Measurements from ENCODE around the gene FAM170B.

The FAM170B gene

DNA sequence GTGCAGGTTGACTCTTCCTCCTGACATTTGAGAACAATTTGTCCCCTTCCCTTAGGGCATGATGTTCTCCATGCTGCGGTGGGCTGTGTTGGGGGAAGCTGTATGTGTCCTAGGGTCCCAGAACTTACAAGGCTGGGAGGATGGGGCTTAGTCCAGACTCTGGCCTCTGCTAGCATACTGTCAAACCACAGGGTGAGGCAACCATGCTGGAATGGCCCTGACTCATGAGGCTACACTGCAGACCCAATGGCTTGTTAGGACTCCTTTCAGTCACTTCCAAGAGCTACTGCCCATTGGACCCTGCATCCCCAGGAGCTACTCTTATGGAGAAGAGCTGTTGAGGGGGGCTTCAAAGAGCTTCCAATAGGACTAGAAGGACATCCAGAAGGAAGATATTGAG, 20.1 kb upstream of the FAM170B start:
- in situ Hi-C loops (cut with MboI; ENCODE audit: low sequenced_read_pairs) = no loop called here

DNA sequence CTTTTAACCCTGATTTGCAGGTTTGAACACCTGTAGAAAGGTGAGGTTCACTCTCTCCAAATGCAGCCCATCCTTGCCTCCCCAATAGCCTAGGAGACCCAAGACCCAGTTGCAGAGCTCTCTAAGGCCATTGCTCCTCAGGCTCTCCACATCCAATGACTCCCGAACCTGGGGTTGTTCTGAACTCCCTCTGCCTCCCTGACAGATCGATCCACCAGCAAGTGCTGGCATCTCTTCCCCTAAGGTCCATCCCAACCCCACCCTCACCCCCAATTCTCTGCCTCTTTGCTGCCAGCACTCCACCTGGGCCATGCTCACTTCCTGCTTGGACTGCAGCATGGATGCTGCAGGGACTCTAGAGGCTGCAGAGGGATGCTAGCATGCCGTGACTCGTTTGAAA, 19.3 kb upstream of the FAM170B start:
- in situ Hi-C loops (cut with MboI; ENCODE audit: low sequenced_read_pairs) = no loop called here

DNA sequence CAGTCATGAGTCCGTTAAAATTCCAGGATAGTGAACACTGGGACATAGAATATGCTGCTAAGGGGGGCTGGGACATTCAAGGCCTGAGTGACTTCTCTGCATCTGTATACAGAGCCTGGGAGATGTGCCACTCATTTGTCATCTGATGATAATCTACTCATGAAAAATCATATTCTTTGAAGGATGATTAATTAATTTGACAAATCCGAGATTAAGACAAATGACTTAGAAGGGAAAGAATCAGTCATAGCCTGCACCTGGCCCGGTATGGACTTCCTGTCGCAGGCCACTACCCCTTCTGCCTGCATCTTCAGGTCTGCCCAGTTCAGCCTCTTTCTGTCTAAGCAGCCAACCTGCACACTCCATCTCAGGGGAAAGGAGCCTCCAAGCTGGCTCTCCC, 18.8 kb upstream of the FAM170B start:
- in situ Hi-C loops (cut with MboI; ENCODE audit: low sequenced_read_pairs) = no loop called here

DNA sequence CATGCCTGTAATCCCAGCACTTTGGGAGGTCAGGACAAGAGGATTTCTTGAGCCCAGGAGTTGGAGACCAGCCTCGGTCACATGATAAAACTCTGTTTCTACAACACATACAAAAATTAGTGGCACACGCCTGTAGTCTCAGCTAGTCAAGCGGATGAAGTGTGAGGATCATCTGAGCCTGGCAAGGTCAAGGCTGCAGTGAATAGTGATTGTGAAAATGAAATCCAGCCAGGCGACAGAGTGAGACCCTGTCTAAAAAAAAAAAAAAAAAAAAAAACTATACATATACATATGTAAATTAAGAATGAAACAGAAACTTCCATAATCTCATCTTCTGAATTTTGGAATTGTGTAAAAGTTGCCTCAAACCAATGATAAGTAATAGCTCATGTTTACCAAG, 18.2 kb upstream of the FAM170B start:
- in situ Hi-C loops (cut with MboI; ENCODE audit: low sequenced_read_pairs) = no loop called here

DNA sequence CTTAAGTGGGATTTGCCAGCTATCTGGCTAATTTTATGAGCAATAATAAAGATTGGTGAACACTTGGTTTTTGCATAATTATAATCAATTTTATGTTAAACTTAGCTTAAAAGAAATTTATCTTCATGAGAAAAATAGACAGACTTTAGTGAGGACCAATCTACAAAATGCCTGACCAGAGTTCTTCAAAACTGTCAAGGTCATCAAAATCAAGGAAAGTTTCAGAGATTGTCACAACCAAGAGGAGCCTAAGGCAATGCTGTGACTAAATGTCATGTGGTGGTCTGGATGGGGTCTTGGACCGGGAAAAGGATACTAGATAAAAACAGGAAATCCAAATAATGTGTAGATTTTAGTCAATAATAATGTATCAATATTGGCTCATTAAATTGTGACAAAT, 17.7 kb upstream of the FAM170B start:
- in situ Hi-C loops (cut with MboI; ENCODE audit: low sequenced_read_pairs) = no loop called here

DNA sequence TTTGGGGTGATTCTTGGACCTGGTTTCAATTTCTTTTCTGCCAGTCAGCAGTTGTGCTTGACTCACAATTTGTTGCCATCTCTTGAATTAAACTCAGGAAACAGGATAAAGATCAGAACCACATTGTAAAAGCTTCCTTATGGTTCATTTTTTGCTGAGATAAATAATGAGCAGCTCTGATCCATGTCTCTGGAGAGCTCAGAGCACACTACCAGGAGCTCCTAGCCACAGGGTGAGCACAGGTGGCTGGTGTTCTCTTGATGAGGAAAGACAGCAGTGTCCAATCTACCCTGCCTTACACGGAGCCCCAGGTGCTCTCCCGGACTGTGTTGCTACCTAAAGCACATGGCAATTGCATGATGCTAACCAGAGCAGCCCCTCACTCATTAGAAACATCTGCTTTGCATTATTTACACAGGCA, 17.2 kb upstream of the FAM170B start:
- in situ Hi-C loops (cut with MboI; ENCODE audit: low sequenced_read_pairs) = no loop called here

DNA sequence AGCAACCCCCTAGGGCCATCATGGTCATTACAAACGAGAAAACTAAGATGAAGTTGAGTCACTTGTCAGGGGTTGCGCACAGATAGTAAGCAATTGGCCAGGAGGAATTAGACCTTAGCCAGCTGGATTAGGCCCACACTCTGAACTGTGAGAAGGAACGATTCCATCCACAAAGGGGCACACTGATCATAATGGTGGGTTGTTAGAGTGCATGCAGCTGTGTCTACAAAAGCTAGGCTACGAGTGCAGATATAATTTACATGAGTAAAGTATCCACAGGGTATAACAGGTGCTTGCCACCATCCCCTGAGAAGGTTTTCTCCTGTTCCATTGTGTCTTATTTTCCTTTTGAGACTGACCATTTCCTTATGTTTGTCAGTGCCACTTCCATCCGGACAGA, 16.6 kb upstream of the FAM170B start:
- in situ Hi-C loops (cut with MboI; ENCODE audit: low sequenced_read_pairs) = no loop called here

DNA sequence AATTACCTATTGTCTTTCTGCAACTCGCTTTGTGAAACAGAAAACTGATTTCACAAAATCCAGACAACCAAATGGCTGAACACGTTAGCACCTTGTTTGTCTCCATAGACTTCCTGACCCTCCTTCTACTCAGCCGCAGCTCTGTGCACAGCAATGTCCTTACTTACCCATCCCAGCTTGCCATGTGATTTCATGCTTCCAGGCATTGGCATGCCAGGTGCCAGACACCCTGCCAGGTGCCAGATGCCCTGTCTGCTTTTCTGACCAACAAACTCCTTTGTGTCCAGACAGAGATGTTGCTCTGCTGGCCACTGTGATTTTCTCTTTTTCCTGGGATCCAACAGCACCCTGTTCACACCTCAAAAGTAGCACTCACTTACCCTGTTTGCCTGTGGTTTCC, 16.1 kb upstream of the FAM170B start:
- in situ Hi-C loops (cut with MboI; ENCODE audit: low sequenced_read_pairs) = no loop called here

DNA sequence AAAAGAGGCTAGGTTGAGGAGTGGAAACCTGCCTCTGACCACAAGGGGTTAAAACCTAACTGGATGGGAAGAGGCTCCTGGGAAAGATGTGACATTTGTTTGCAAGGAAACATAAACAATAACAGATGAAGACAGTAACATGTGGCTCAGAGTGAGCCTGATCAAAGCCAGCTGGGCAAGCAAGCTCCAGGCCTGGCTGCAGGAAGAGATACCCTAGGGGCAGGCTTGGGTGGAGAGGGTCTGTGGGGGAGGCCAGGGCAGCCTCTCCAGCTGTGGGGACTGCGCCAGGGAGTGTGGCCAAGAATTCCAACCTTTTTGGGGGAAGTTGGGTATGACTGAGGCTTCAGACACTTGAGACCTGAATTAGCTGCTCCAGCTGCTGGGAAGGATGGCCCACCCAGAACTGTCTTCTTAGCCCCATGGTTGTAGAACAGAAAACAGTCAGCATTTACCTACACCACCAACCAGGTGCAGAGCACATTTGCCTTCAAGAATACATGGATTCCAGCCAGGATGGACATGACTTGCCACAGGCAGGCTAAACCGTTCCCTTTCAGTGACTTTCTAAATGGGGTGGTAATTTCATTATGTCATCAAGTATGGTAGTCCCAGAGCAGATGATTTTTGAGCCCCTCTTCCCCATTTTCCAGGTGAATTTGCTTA, 10.4 kb upstream of the FAM170B start:
- in situ Hi-C loops (cut with MboI; ENCODE audit: low sequenced_read_pairs) = no loop called here

DNA sequence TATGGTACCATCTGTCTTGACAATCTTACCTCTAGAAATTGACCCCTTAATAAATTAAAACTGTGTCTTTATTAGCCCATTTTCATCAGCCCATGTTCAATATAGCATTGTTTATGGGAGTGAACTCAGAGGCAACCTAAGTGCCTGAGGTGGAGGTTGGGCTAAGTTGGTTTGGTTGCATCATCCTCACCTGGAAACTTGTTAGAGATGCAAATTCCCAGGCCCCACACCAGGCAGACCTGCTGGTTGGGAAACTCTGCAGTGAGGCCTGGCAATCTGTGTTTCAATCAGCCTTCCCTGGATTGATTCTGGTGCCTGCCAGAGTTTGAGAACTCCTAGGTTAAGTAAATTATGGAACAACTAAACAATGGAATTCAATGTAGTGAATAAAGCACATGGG, 9.4 kb upstream of the FAM170B start:
- in situ Hi-C loops (cut with MboI; ENCODE audit: low sequenced_read_pairs) = no loop called here

DNA sequence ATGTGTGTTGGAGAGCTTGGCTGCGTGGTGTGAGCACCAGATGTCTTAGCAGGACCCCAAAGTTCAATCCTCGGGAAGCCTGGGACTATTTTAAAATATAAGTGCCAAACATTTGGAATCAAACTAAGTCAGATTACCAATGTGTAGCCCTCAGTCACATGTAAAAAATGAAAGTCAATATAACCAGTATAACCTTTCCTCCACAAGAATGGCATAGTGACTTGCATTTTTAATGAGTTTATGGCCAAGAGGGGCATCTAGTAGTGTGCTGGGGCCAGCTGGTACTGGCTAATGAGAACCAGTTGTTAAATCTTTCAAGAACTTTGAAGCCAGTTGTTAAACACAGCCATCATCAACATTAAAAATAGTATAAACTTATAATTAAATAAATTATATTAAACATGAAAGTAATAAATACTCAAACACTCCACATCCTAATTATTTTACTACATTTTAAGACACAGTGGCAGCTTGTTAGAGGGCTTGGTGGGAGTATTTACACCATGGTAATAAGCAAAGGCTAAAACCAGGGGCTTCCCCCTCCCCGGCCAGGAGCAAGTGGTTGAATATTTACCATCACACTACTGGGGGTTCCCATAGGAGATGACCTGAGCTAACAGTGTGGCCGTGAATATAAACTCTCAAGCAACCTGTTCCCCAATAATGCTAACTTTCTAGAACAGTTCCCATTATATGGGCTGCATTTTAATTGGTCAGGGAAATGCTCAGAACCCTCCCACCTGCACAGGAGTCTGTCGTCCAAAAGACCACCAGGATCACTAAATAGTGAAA, 7.9 kb upstream of the FAM170B start:
- in situ Hi-C loops (cut with MboI; ENCODE audit: low sequenced_read_pairs) = no loop called here

DNA sequence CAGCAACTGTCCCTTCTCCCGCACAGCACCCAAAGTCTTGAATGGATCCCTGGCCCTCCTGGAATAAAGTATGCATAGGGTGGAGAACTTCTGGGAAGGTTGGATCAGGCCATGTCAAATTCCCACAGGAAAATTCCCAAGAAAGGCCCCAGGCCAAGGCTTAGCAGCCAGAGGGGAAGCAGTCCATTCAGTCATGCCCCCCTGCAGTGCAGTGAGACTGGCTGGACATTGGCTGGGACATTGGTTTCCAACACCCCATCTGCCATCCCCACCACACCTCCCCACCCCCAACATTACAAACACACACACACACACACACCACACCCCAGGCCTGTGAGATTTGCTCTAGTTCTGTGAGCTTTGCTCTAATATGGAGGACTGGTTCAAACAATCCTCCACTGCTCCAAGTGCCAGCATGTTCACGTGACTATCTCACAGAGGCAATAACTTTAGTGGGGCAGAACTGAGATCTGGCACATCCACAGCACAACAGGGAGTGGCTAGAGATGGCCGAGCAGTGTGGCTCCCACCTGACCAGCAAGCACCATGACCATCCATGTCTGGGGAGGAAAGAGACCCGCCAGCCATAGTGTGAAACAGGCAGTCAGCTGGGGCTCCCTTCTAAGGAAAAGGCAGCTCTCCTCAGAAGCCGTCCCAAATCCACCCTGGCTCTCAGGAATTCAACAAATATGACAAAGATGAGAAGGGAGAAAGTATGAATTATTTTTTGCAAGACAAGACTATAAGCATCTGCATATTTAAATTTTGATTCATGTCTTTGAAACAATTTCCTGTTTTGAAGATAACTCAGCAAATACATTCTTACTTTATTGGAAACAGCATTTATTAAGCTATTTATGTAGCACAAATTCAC, 6.7 kb upstream of the FAM170B start:
- in situ Hi-C loops (cut with MboI; ENCODE audit: low sequenced_read_pairs) = no loop called here

DNA sequence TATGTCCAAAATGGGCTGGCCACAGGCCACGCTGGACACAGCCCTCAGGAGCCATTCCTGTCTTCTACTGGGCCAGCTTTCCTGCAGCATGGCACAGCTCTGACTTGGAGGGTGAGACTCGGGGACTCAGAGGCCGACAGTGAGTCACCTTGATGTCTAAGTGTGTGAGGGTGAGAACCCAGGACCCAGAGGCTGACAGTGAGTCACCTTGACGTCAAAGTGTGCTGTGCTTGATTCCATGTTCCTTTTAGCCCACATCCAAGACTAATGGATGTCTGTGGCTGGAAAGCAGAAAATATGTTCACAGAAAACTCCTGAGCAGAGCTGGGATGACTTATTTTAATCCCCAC, 6.0 kb upstream of the FAM170B start:
- in situ Hi-C loops (cut with MboI; ENCODE audit: low sequenced_read_pairs) = no loop called here

DNA sequence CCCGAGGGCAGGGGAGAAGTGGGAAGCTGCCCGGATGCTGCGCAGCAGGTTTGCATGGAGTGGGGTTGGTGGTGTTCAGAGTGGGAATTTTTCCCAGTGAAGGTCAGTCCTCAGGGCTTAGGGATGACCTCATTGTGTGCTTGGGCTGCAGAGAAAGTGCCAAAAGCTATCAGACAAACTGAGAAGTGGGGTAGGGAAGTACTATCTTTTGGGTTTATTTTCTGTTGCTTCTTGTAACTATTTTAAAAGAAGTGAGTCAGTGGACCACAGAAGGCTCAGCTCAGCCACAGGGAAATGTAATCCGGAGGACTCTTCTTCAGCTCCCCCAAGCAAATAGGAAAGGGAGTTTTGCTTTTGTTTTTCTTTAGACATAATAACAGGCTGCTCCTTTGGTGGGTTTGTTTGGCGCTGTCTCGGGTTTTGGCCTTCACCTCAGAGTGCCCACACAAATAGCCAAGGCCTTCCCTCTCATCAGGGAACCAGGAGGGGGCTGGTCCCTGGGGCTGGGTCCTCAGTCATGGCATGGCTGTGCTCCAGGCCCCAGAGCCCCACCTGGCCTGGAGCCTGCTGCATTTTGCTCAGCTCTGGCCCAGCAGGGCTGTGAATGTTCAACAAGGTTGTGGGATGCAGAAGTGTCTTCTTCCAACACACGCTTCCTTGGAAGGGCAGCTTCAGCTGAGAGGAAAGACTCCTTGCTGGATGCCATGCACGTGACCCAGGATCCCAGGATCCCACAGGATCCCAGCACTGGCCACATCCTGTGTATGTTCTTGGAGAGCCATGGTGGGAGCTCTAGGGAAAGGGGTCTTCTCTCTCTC, 5.4 kb upstream of the FAM170B start:
- in situ Hi-C loops (cut with MboI; ENCODE audit: low sequenced_read_pairs) = no loop called here

DNA sequence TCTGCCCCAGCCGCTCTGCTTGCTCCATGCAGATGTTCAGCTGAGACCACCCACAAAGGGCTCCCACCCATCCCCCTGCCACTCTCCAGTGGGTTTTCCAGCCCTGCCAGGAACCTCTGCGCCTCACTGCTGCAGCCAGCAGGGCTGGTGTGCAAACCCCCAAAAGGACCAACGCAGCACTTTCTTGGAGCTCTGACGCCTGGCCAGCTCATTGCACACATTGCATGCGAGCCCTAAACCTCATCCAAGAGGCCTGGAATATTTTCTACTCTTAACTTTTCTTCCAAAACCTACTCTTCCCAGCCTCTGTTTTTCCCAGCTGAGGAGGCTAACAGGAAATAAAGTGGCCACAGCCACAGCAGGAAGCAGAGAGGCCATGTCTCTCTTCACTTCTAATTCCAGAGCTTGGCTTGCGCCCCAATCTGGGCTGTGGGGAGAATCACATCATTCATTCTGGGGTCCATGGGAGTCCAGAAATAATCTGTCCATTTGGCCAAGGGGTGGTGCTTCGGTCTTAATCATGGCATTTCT, 4.6 kb upstream of the FAM170B start:
- in situ Hi-C loops (cut with MboI; ENCODE audit: low sequenced_read_pairs) = no loop called here

DNA sequence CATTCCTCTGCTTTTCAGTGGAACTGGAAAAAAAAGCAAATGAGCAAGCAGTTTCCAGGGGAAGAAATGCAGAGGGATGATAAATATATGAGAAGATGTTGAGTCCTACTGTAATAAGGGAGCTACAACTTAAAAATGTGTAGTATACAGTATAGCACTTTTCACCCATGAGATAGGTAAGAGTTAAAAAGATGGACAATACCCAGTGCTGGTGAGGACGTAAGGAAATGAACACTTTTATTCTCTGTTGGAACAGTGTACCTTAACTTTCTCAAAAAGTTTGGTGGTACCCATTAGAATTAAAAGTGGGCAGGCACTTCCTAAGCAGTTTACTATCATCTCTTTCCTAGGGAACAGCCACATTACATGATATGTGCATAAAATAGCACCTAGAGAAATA, 2.7 kb upstream of the FAM170B start:
- in situ Hi-C loops (cut with MboI; ENCODE audit: low sequenced_read_pairs) = no loop called here

DNA sequence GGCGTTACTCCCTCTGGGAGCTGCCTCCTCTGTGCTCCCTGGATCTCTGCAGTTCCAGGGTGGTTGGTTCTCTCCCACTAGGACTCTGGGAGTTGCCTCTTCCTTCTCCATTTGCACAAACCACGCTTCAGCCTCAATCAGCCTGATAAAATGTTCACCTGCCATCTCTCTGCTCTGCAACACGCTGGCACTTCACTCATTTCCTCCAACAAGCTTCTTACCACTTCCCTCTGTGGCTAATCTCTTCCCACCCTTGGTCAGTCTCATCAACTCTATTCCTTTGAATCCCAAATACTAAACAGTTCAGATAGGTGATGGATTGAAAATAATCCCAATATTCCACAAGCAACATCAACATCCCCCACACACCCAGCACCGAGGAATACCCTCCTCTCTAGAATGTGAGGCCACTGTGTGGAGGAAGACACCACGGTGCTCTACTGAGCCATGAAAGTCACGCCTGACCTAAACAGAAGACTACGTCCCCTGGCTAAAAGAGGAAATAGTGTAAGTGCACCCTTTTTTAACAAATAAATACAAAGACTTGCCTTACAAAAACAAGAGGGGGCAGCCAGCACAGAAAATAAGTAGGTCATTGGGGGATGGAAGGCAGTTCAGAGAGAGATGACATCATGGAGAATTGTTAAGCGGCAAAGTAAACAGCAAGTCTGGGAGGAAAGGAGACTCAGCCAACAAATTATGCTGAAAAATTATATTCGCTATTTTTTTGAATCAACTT, 1.9 kb upstream of the FAM170B start:
- in situ Hi-C loops (cut with MboI; ENCODE audit: low sequenced_read_pairs) = no loop called here

DNA sequence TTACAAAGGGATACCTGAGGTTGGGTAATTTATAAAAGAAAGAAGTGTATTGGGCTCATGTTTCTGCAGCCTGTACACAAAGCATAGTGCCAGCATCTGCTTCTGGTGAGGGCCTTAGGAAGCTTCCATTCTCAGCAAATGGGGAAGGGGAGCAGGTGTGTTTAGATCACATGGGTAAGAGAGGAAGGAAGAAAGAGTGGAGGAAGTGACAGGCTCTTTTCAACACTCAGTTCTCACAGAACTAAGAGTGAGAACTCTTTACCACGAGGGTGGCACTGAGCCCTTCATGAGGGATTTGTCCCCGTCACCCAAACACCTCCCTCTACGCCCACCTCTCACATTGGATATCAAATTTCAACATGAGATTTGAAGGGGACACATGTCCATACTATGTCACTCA, 506 bp upstream of the FAM170B start:
- in situ Hi-C loops (cut with MboI; ENCODE audit: low sequenced_read_pairs) = no loop called here

DNA sequence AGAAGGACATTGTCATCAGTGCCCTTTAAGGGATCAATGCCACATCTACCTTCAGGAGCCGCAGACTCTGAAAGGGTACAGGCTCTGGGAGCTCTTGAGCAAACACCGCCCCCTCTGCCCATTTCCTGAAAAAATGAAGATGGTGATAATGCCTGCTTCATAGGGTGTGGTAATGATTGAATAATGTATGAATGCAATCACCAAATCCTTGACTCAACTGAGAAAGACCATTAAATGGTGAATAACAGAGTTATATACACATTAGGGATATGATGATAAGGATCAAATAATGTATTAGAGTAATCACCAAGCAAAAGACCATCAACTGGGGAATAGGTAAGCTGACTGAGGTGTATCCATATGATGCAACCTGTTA, 1.5 kb downstream of the FAM170B start:
- in situ Hi-C loops (cut with MboI; ENCODE audit: low sequenced_read_pairs) = no loop called here

All from HL-60/S4 treated with retinoic acid at 250 ng/mL for 4 days and 3 days (cell line).